SU-DHL-6 (cell line): ENCODE data around the gene STARD7.

Experiments used
- CTCF ChIP-seq: fragments of 200-600 bp; sonication (generic); IDR thresholded peaks from one replicate; pipeline ENCODE4 v1.5.1; 2017; ENCODE audit warnings: antibody characterized with exemption, mild to moderate bottlenecking, low read length, moderate library complexity; ENCODE audit not compliant: insufficient read depth, poor library complexity, severe bottlenecking
- EZH2phosphoT487 ChIP-seq: fragments of 200-600 bp; sonication (generic), shearing (Covaris generic); conservative IDR thresholded peaks from 2 replicates; pipeline ENCODE4 v1.6.1; 2018; ENCODE audit warnings: mild to moderate bottlenecking, antibody characterized with exemption, low read length, moderate library complexity, mixed read lengths

- TF ChIP-seq CTCF (no peak), EZH2phosphoT487 (no peak)
Measured at GRCh38 chr2:96137321-96138178, 71.1 kb downstream of the STARD7 start.
